OCI-LY3 (cell line): ENCODE measurements around the gene SLC15A2.
"Not testable (repeated sequence)": the region's sequence is repeated elsewhere in the genome, so short reads cannot be mapped to it uniquely, and the experiment has no call there.

Source experiments
- H2AFZ ChIP-seq: fragments of 200-600, 300-600 bp; shearing (Covaris generic); 2 replicates; pipeline ENCODE4 v1.6.0; 2014; ENCODE audit warnings: antibody characterized with exemption, low read depth, low read length
- H3K27ac ChIP-seq: fragments of 200-600, 300-600 bp; sonication (generic); 2 replicates; pipeline ENCODE4 v1.5.1; 2014; ENCODE audit warnings: mild to moderate bottlenecking, low read length, moderate library complexity, mixed read lengths
- H3K27me3 ChIP-seq: fragments of 200-600, 300-600 bp; sonication (generic); 2 replicates; pipeline ENCODE4 v1.6.1; 2014; ENCODE audit warnings: low read depth, low read length, mixed read lengths
- H3K36me3 ChIP-seq: fragments of 200-600, 300-600 bp; sonication (generic); replicated peaks from 2 replicates; pipeline ENCODE3; 2014; ENCODE audit warnings: low read depth, low read length, mixed read lengths
- H3K4me1 ChIP-seq: fragments of 300-600, 200-600 bp; sonication (generic); 2 replicates; pipeline ENCODE4 v1.6.1; 2014; ENCODE audit warnings: low read length, mixed read lengths
- H3K4me2 ChIP-seq: fragments of 200-600, 300-600 bp; sonication (generic); 2 replicates; pipeline ENCODE4 v1.6.1; 2014; ENCODE audit warnings: low read length, mixed read lengths
- H3K4me3 ChIP-seq: fragments of 300-600, 200-600 bp; sonication (generic); 2 replicates; pipeline ENCODE4 v1.5.1; 2014; ENCODE audit warnings: antibody characterized with exemption, mild to moderate bottlenecking, low read length, moderate library complexity
- H3K79me2 ChIP-seq: fragments of 300-600, 200-600 bp; shearing (Covaris generic); 2 replicates; pipeline ENCODE4 v1.6.1; 2014; ENCODE audit warnings: mild to moderate bottlenecking, low read length, mixed read lengths
- H3K9ac ChIP-seq: fragments of 300-600, 200-600 bp; shearing (Covaris generic); 2 replicates; pipeline ENCODE4 v1.6.0; 2014; ENCODE audit warnings: mild to moderate bottlenecking, low read length, moderate library complexity
- H3K9me3 ChIP-seq: fragments of 200-600, 300-600 bp; shearing (Covaris generic); 2 replicates; pipeline ENCODE4 v1.6.1; 2014; ENCODE audit warnings: low read length, mixed read lengths; ENCODE audit not compliant: insufficient read depth
- H4K20me1 ChIP-seq: fragments of 200-600, 300-600 bp; sonication (generic); 2 replicates; pipeline ENCODE4 v1.6.1; 2016; ENCODE audit warnings: low read length, mixed read lengths; ENCODE audit not compliant: insufficient read depth
- EZH2phosphoT487 ChIP-seq: fragments of 200-600 bp; shearing (Covaris generic); IDR thresholded peaks from 2 replicates; pipeline ENCODE4 v1.6.1; 2018; ENCODE audit warnings: antibody characterized with exemption, mixed run types, low read depth
- TF ChIP-seq, protein P1 (sequence below): fragments of 200-600, 300-600 bp; sonication (generic); IDR thresholded peaks from 2 replicates; pipeline ENCODE4 v1.5.1; 2014; ENCODE audit warnings: antibody characterized with exemption, low read length, low read depth

SLC15A2 gene

DNA sequence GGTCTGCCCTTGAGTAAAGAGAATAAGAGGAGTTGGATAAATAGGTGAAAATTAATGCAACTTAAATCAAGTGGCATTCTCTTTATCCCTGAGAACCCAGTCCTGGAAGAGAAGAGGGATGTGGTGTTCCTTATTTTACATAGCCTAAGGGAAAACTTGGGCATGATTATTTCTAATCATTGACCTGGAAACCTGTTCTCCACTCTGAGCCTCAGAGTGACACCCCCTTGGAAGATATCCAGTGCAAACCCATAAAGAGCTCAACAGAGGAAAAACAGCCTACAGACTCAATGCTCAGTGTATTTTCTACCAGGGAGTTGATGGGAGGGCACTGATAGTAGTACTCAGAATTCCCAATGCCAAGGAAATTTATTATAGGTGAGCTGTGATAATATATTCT is 22.0 kb downstream of the SLC15A2 start:
- no peak for TF ChIP-seq EZH2phosphoT487
- TF ChIP-seq, protein P1, sequence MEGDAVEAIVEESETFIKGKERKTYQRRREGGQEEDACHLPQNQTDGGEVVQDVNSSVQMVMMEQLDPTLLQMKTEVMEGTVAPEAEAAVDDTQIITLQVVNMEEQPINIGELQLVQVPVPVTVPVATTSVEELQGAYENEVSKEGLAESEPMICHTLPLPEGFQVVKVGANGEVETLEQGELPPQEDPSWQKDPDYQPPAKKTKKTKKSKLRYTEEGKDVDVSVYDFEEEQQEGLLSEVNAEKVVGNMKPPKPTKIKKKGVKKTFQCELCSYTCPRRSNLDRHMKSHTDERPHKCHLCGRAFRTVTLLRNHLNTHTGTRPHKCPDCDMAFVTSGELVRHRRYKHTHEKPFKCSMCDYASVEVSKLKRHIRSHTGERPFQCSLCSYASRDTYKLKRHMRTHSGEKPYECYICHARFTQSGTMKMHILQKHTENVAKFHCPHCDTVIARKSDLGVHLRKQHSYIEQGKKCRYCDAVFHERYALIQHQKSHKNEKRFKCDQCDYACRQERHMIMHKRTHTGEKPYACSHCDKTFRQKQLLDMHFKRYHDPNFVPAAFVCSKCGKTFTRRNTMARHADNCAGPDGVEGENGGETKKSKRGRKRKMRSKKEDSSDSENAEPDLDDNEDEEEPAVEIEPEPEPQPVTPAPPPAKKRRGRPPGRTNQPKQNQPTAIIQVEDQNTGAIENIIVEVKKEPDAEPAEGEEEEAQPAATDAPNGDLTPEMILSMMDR, result no peak
- H3K36me3 ChIP-seq, result peaks cover 35% of the 10 kb centered on the region
- no peaks in the 10 kb centered on the region for H3K79me2 ChIP-seq
- H3K9me3 ChIP-seq, result no peaks in the 10 kb centered on the region
- H3K27me3 ChIP-seq, result no peaks in the 10 kb centered on the region
- H3K9ac ChIP-seq, result no peak overlapping the region
- peaks cover 10% of the 10 kb centered on the region for H3K4me1 ChIP-seq
- H3K27ac ChIP-seq, result no peak overlapping the region
- no peak overlapping the region for H3K4me2 ChIP-seq
- H2AFZ ChIP-seq, result no peak overlapping the region
- no peaks in the 10 kb centered on the region for H4K20me1 ChIP-seq
- no peak overlapping the region for H3K4me3 ChIP-seq

DNA sequence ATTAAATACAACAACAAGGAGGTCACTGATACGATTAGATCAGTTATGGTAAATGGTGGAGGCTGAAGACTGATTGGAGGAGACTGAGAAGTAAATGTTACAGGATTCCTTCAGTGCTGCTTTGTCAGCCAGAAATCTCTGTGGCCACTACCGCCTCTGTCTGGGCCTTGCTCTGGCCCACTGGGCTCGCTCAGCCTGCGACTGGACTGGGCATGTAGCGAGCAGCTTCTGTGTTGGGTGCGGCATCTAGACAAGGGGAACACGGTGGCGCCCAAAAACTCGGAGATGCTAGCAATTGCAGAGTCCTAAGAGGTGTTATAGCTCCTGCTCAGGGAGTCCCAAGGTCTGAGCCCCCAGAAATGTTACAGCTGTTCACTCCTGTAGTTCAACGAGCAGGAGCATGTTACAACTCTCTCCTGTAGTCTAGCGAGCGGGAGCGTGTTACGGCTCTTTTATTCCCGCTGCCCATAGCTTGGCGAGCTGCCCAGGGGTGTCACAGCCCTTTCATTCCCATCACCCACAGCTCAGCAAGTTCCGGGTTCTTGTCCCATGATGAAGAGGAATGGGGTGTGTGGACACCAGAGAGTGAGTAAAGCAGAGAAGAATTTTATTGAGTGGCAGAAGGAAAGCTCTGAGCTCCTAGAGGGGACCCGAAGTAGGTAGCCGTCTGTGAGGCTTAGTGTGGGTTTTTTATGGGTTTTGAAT is 24.7 kb downstream of the SLC15A2 start:
- TF ChIP-seq EZH2phosphoT487, result no peak
- TF ChIP-seq, protein P1, result no peak
- Histone ChIP-seq H3K4me1 (peaks cover 2% of the 10 kb centered on the region), H3K79me2 (no peaks in the 10 kb centered on the region), H3K27ac (no peak overlapping the region), H4K20me1 (no peaks in the 10 kb centered on the region), H3K36me3 (peaks cover 30% of the 10 kb centered on the region), H3K9me3 (no peaks in the 10 kb centered on the region), H2AFZ (no peak overlapping the region), H3K27me3 (no peaks in the 10 kb centered on the region), H3K4me3 (no peak overlapping the region), H3K4me2 (no peak overlapping the region), H3K9ac (no peak overlapping the region)

DNA sequence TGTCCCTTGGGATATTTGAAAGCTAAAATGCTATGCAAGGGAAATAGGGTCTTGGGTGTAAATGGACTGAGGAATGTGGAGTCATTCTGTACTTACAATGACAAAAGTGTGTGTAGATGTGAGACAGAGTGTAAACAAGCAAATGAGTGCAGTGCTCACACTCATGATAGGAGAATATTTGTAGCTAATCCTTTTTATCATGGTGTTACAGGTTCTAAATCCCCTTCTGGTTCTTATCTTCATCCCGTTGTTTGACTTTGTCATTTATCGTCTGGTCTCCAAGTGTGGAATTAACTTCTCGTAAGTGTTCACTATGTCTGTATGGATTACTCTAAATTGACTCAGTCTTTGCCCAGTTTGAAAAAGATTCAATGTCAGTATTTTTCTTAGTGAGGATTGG is 30.5 kb downstream of the SLC15A2 start:
- Histone ChIP-seq H3K4me3 (no peak overlapping the region), H4K20me1 (no peaks in the 10 kb centered on the region), H3K27me3 (no peaks in the 10 kb centered on the region), H3K27ac (no peak overlapping the region), H3K4me2 (no peak overlapping the region), H3K79me2 (no peaks in the 10 kb centered on the region), H3K4me1 (no peaks in the 10 kb centered on the region), H3K9ac (no peak overlapping the region), H2AFZ (no peak overlapping the region), H3K36me3 (peaks cover 50% of the 10 kb centered on the region), H3K9me3 (no peaks in the 10 kb centered on the region)
- TF ChIP-seq EZH2phosphoT487, result no peak
- TF ChIP-seq, protein P1, result no peak

GRCh38 chr3:121926380-121926779 is 32.2 kb downstream of the SLC15A2 start:
- no peak overlapping the region for H3K9ac ChIP-seq
- no peaks in the 10 kb centered on the region for H3K9me3 ChIP-seq
- no peaks in the 10 kb centered on the region for H3K27me3 ChIP-seq
- no peak overlapping the region for H3K27ac ChIP-seq
- H3K4me2 ChIP-seq, result no peak overlapping the region
- no peak overlapping the region for H3K4me3 ChIP-seq
- peaks cover 51% of the 10 kb centered on the region for H3K36me3 ChIP-seq
- no peaks in the 10 kb centered on the region for H3K4me1 ChIP-seq
- TF ChIP-seq, protein P1, result no peak
- TF ChIP-seq EZH2phosphoT487, result no peak
- no peaks in the 10 kb centered on the region for H4K20me1 ChIP-seq
- no peak overlapping the region for H2AFZ ChIP-seq
- no peaks in the 10 kb centered on the region for H3K79me2 ChIP-seq

DNA sequence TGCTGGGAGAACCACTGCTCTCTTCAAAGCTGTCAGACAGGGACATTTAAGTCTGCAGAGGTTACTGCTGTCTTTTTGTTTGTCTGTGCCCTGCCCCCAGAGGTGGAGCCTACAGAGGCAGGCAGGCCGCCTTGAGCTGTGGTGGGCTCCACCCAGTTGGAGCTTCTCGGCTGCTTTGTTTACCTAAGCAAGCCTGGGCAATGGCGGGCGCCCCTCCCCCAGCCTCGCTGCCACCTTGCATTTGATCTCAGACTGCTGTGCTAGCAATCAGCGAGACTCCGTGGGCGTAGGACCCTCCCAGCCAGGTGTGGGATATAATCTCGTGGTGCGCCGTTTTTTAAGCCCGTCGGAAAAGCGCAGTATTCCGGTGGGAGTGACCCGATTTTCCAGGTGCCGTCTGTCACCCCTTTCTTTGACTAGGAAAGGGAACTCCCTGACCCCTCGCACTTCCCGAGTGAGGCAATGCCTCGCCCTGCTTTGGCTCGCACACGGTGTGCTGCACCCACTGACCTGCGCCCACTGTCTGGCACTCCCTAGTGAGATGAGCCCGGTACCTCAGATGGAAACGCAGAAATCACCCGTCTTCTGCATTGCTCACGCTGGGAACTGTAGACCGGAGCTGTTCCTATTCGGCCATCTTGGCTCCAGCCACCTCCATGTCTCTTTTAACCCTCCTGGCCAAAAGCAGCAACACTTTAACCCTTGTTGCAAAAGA is 44.1 kb downstream of the SLC15A2 start:
- H3K4me1 ChIP-seq, H3K9ac ChIP-seq, H3K27me3 ChIP-seq, H4K20me1 ChIP-seq, H3K9me3 ChIP-seq, H3K4me3 ChIP-seq, H3K4me2 ChIP-seq, H3K27ac ChIP-seq, H3K79me2 ChIP-seq, H2AFZ ChIP-seq: not testable (repeated sequence)
- peaks cover 21% of the 10 kb centered on the region for H3K36me3 ChIP-seq
